Thymus (tissue), 11 donors: ENCODE measurements around the gene CORO2B. TPM values are rescaled to one million over a fixed set of nuclear protein-coding genes. Genes with fewer than 3 reads are reported as not detected.
"Not testable (repeated sequence)": the region's sequence is repeated elsewhere in the genome, so short reads cannot be mapped to it uniquely, and the experiment has no call there.

Experiments
- DNase-seq, 9 donors: peaks; one replicate each; pipeline ENCODE4 v3.0.0-alpha.2; 2013; ENCODE audit warnings: low spot score in 9 of 9, low read depth in 6 of 9, missing footprints in 1 of 9
- H3K27ac ChIP-seq, 2 donors: one replicate each; pipeline ENCODE4 v1.5.1; 2013; ENCODE audit warnings: control low read depth in 1 of 2, low read depth in 1 of 2, low read length in 1 of 2, mild to moderate bottlenecking in 1 of 2, moderate library complexity in 1 of 2
- H3K27me3 ChIP-seq, 2 donors: one replicate each; pipeline ENCODE4 v1.5.1; 2013; ENCODE audit warnings: low read length in 1 of 2; ENCODE audit not compliant: control insufficient read depth in 2 of 2, insufficient read depth in 1 of 2
- H3K36me3 ChIP-seq, 2 donors: one replicate each; pipeline ENCODE4 v1.5.1; 2013; ENCODE audit warnings: low read length in 1 of 2, mild to moderate bottlenecking in 1 of 2, moderate library complexity in 1 of 2; ENCODE audit not compliant: control insufficient read depth in 2 of 2, insufficient read depth in 2 of 2
- H3K4me1 ChIP-seq, 2 donors: one replicate each; pipeline ENCODE4 v1.5.1; 2013; ENCODE audit warnings: low read length in 2 of 2; ENCODE audit not compliant: control insufficient read depth in 2 of 2, insufficient read depth in 2 of 2
- H3K4me3 ChIP-seq, 2 donors: one replicate each; pipeline ENCODE4 v1.5.1; 2013; ENCODE audit warnings: low read length in 2 of 2, control low read depth in 1 of 2, mild to moderate bottlenecking in 1 of 2
- H3K9me3 ChIP-seq, 2 donors: one replicate each; pipeline ENCODE4 v1.5.1; 2013; ENCODE audit warnings: low read length in 1 of 2, mild to moderate bottlenecking in 1 of 2; ENCODE audit not compliant: control insufficient read depth in 2 of 2, insufficient read depth in 1 of 2
- WGBS: extraction: QIAGEN DNeasy Blood & Tissue Kit; methylation state at CpG from one replicate; pipeline ENCODE4 v1.1.7; 2013; 5-methylcytosine and 5-hydroxymethylcytosine counted together
- polyA plus RNA-seq: library from polyadenylated mRNA; stranded (reverse); fragments of 200-250 nt; gene quantifications from one replicate; pipeline ENCODE4 v1.2.3, GENCODE V29; 2013
- total RNA-seq: library from RNA; stranded (reverse); fragments of 120-200 nt; gene quantifications from one replicate; pipeline ENCODE4 v1.2.4, GENCODE V29; 2013
- donor health status: healthy.

Gene CORO2B
- total and polyA plus RNA-seq, 2 donors: 0.57 to 1.3 TPM

DNA sequence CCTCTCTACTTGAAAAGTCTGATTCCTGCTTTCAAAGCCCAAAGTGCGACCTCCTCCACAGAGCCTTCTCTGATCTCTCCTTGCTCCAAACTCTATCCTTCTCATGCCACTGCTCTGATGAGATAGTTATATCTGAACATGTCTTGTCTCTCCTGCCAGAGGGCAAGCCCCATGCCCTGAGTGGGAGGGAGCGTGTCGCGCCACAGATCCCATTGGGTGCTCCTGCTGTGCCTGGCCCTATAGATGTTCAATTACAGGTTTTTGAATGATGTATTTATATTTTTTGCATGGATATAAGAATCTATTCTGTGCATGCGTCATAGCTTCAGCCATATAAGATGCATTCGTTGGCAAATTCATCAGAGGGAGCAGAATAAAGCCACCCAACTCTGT lies 20.4 kb downstream of the CORO2B start:
- H3K27me3 ChIP-seq: peaks cover 0 to 1% of the 10 kb centered on the region in 2 donors
- no peak overlapping the region for H3K27ac ChIP-seq
- H3K4me1 ChIP-seq: no peaks in the 10 kb centered on the region
- H3K36me3 ChIP-seq: no peaks in the 10 kb centered on the region
- DNase-seq: no peak
- no peak overlapping the region for H3K4me3 ChIP-seq
- WGBS: 96% methylated on average over 6 of the region's 6 CpGs
- no peaks in the 10 kb centered on the region for H3K9me3 ChIP-seq

- Histone ChIP-seq H3K36me3 (no peaks in the 10 kb centered on the region), H3K27ac (no peak overlapping the region), H3K27me3 (no peaks in the 10 kb centered on the region), H3K4me3 (no peak overlapping the region), H3K9me3 (no peaks in the 10 kb centered on the region), H3K4me1 (no peaks in the 10 kb centered on the region)
- no peak for DNase-seq
- WGBS: 93% methylated on average over 7 of the region's 7 CpGs
Observed at GRCh38 chr15:68599560-68600071, 20.8 kb downstream of the CORO2B start.

GRCh38 chr15:68601206-68602197 lies 22.7 kb downstream of the CORO2B start:
- no peak for DNase-seq
- no peaks in the 10 kb centered on the region for H3K4me1 ChIP-seq

GRCh38 chr15:68602459-68603215 lies 23.8 kb downstream of the CORO2B start:
- Histone ChIP-seq H3K27me3 (no peaks in the 10 kb centered on the region), H3K36me3 (no peaks in the 10 kb centered on the region), H3K4me3 (no peak overlapping the region), H3K9me3 (peaks cover 0 to 6% of the 10 kb centered on the region in 2 donors), H3K4me1 (no peaks in the 10 kb centered on the region), H3K27ac (no peak overlapping the region)
- 73% methylated on average over 11 of the region's 11 CpGs for WGBS
- DNase-seq: no peak

More at GRCh38 chr15:68601206-68602197, 22.7 kb downstream of the CORO2B start:
- Histone ChIP-seq H3K27me3 (no peaks in the 10 kb centered on the region), H3K4me3 (no peak overlapping the region), H3K27ac (no peak overlapping the region), H3K9me3 (no peaks in the 10 kb centered on the region), H3K36me3 (no peaks in the 10 kb centered on the region)
- 96% methylated on average over 23 of the region's 23 CpGs for WGBS

DNA sequence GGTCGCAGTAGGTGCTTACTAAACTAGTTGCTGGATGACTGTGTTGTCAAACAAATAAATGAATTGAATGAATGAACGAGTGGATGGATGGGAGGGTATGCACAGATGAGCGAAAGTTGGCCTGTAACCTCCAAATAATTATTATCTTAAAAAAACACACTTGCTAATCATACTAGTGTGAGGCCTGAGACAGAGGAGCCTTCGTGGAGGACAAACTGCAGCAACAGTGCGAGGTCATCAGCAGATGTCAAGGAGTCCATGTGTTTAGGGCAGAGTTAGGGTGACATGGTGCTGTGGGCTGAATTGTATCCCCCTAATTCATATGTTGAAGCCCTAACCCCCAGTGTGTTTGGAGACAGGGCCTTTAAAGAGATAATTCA lies 24.4 kb downstream of the CORO2B start:
- H3K9me3 ChIP-seq: peaks cover 0 to 6% of the 10 kb centered on the region in 2 donors
- no peak overlapping the region for H3K27ac ChIP-seq
- DNase-seq: no peak
- H3K4me3 ChIP-seq: no peak overlapping the region
- no peaks in the 10 kb centered on the region for H3K27me3 ChIP-seq
- H3K36me3 ChIP-seq: no peaks in the 10 kb centered on the region
- WGBS: 97% methylated on average over 5 of the region's 5 CpGs
- H3K4me1 ChIP-seq: no peaks in the 10 kb centered on the region

- Histone ChIP-seq H3K4me1 (no peaks in the 10 kb centered on the region), H3K27me3 (no peaks in the 10 kb centered on the region), H3K36me3 (no peaks in the 10 kb centered on the region), H3K27ac (no peak overlapping the region), H3K4me3 (no peak overlapping the region), H3K9me3 (peaks cover 0 to 6% of the 10 kb centered on the region in 2 donors)
- no peak for DNase-seq
- 96% methylated on average over 9 of the region's 9 CpGs for WGBS
Observed at GRCh38 chr15:68603951-68604350, 25.2 kb downstream of the CORO2B start.

- not testable (repeated sequence) for H3K4me1 ChIP-seq, DNase-seq, H3K36me3 ChIP-seq, H3K27me3 ChIP-seq, H3K4me3 ChIP-seq, H3K27ac ChIP-seq, H3K9me3 ChIP-seq
- WGBS: 94% methylated on average over 10 of the region's 10 CpGs
Observed at GRCh38 chr15:68604840-68605478, 26.2 kb downstream of the CORO2B start.

DNA sequence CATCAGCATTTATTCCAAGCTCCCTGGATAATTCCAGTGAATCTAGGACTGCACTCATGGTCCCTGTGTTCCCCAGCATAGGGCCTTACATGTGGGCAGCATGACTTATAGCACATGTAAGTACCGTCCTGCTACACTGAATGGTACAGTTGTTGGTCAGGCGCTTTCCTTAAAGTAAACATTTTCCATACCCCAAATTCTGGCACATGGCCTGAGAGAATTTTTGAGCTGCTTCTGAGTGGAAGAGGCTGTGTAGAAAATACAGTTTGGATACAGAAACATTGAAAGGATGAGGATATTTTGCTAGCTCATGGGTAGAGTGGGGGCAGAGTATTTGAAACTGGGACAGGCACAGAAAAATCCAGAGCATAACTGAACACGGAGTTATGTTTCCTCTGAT lies 27.6 kb downstream of the CORO2B start:
- WGBS: over 99% methylated on average over 3 of the region's 3 CpGs
- no peak overlapping the region for H3K27ac ChIP-seq
- peaks cover 0 to 6% of the 10 kb centered on the region in 2 donors for H3K9me3 ChIP-seq
- no peak for DNase-seq
- H3K4me1 ChIP-seq: no peaks in the 10 kb centered on the region
- H3K36me3 ChIP-seq: no peaks in the 10 kb centered on the region
- H3K4me3 ChIP-seq: no peak overlapping the region
- H3K27me3 ChIP-seq: no peaks in the 10 kb centered on the region
